ENCODE data around the gene IDH2.

DNA sequence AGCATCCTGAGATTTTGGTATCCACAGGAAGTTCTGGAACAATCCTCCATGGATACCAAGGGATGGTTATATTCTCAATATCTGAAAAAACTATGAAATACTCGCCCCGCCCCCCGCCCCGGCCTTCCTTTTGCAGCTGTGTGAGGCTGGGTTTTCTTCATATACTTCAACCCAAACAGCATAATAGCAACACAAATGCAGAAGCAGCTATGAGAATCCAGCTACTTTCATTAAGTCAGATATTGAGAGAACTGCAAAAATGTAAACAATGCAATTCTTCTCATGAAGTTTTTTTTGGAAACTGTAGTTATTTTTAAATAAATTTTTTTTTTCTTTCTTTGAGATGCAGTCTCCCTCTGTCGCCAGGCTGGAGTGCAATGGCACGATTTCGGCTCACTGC is 10.9 kb upstream of the IDH2 start:
- TF ChIP-seq, protein P1, sequence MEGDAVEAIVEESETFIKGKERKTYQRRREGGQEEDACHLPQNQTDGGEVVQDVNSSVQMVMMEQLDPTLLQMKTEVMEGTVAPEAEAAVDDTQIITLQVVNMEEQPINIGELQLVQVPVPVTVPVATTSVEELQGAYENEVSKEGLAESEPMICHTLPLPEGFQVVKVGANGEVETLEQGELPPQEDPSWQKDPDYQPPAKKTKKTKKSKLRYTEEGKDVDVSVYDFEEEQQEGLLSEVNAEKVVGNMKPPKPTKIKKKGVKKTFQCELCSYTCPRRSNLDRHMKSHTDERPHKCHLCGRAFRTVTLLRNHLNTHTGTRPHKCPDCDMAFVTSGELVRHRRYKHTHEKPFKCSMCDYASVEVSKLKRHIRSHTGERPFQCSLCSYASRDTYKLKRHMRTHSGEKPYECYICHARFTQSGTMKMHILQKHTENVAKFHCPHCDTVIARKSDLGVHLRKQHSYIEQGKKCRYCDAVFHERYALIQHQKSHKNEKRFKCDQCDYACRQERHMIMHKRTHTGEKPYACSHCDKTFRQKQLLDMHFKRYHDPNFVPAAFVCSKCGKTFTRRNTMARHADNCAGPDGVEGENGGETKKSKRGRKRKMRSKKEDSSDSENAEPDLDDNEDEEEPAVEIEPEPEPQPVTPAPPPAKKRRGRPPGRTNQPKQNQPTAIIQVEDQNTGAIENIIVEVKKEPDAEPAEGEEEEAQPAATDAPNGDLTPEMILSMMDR (IDR thresholded peaks at IDR 0.05), result no peak
- no peak for TF ChIP-seq POLR2A (IDR thresholded peaks at IDR 0.05)
- TF ChIP-seq EP300 (IDR thresholded peaks at IDR 0.05), result no peak

All from tibial nerve (tissue), 4 donors.